Activated effector memory CD4-positive, alpha-beta T cell treated with Interleukin-2 at 50 U/mL for 16 hours (primary cell): ENCODE measurements around the gene ANKRD13D.

Experiments used
- DNase-seq: peaks from one replicate; pipeline ENCODE4 v3.0.0-alpha.2; 2020

Gene ANKRD13D

GRCh38 chr11:67274768-67275605 is 14.1 kb upstream of the ANKRD13D start:
- no peak for DNase-seq

- DNase-seq, result no peak
Observed at GRCh38 chr11:67275606-67276409, 13.3 kb upstream of the ANKRD13D start.

DNA sequence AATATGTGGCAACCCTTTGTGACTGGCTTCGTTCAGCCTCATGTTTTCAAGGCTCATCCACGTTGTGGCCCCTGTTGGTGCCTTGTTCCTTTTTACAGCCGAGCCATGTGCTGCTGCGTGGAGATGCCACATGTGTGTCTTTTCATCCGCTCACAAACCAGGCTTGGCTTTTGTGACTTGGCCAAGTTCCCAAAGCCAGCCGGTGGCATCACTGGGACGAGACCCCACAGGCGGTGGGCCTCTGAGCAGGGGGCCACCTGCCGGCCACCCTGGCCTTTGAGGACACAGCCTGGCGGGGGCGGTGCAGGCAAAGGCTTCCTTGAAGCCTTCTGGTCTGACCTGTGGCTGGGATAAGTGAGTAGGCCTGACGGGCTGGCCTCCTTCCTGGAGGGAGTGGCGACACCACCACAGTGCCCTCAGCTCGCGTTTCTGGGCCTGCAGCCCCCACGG is 12.3 kb upstream of the ANKRD13D start:
- DNase-seq, result peak; percentile 31

- peak; percentile 90 for DNase-seq
Observed at GRCh38 chr11:67277231-67277961, 11.7 kb upstream of the ANKRD13D start.

GRCh38 chr11:67278135-67278938 is 10.8 kb upstream of the ANKRD13D start:
- DNase-seq, result no peak

GRCh38 chr11:67278939-67279588 is 10.0 kb upstream of the ANKRD13D start:
- no peak for DNase-seq

GRCh38 chr11:67279589-67280340 is 9.3 kb upstream of the ANKRD13D start:
- DNase-seq, result no peak

DNA sequence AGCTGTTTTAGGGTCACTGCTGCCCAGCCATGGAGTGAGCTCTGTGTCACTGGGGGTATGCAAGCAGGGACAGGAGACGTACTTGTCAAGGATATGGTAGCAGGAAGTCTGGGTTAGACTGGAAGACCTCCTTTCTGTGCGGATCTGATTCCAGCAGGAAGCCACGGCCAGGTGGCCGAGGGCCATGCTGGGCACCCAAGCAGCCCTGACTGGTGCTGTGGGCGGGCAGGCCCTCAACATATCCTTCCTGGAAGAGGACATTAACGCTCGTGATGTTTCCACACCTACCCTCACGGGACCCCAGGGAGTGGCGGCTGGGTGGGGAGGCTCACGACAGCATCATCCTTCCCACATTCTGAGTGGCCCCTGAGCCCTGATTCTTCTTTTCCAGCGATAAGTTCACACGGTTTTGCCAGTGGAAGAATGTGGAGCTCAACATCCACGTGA is 8.7 kb upstream of the ANKRD13D start:
- DNase-seq, result no peak

- no peak for DNase-seq
Observed at GRCh38 chr11:67280788-67281551, 8.1 kb upstream of the ANKRD13D start.

GRCh38 chr11:67281552-67282150 is 7.5 kb upstream of the ANKRD13D start:
- no peak for DNase-seq

- DNase-seq, result no peak
Observed at GRCh38 chr11:67282155-67282875, 6.8 kb upstream of the ANKRD13D start.

DNA sequence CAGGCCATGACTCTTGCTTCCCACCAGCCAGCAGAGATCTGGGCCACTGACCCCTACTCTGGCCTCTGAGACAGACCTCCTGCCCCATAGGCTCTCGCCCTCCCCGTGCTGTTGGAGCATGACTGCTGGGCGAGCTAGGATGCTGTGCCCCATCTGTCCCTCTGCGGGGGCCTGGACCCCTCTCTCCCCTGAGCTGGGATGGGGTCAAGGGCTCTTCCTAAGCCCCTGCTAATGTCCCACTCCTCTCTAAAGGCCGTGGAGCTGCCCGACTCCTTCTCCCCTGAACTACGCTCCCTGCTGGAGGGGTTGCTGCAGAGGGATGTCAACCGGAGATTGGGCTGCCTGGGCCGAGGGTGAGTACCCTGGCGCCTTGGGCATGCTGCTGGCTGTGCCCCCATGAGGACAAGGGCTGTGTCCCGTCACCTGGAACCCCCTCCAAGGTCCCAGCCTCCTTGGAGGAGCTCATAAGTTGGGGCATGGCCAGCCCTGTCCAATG is 6.2 kb upstream of the ANKRD13D start:
- no peak for DNase-seq

DNA sequence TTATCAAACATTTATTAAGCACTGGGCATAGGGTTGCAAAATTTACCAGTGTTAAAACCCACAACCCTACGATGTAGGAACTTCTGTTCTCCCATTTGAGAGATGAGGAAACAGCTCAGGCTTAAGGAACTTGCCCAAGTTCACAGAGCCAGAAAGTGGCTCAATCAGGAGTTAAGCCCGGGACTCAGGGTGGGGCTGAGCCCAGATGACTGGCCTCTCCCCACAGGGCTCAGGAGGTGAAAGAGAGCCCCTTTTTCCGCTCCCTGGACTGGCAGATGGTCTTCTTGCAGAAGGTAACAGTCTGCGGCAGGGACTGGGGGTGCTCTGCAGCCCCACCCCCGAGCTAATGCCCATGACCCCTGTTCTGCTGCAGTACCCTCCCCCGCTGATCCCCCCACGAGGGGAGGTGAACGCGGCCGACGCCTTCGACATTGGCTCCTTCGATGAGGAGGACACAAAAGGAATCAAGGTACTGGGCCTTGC is 5.6 kb upstream of the ANKRD13D start:
- DNase-seq, result no peak

DNA sequence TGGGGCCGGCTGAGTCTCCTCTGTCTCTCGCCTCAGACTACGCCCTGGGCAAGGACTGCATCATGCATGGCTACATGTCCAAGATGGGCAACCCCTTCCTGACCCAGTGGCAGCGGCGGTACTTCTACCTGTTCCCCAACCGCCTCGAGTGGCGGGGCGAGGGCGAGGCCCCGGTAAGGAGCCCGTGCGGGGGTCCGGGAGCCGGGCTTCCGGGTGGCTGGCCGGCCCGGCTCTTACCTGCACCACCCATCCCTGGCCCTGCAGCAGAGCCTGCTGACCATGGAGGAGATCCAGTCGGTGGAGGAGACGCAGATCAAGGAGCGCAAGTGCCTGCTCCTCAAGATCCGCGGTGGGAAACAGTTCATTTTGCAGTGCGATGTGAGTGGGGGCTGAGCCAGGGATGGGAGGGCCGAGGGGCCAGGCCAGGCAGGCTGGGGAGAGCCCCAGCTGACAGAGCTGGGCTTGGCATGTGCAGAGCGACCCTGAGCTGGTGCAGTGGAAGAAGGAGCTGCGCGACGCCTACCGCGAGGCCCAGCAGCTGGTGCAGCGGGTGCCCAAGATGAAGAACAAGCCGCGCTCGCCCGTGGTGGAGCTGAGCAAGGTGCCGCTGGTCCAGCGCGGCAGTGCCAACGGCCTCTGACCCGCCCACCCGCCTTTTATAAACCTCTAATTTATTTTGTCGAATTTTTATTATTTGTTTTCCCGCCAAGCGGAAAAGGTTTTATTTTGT is 4.1 kb upstream of the ANKRD13D start:
- DNase-seq, result no peak

DNA sequence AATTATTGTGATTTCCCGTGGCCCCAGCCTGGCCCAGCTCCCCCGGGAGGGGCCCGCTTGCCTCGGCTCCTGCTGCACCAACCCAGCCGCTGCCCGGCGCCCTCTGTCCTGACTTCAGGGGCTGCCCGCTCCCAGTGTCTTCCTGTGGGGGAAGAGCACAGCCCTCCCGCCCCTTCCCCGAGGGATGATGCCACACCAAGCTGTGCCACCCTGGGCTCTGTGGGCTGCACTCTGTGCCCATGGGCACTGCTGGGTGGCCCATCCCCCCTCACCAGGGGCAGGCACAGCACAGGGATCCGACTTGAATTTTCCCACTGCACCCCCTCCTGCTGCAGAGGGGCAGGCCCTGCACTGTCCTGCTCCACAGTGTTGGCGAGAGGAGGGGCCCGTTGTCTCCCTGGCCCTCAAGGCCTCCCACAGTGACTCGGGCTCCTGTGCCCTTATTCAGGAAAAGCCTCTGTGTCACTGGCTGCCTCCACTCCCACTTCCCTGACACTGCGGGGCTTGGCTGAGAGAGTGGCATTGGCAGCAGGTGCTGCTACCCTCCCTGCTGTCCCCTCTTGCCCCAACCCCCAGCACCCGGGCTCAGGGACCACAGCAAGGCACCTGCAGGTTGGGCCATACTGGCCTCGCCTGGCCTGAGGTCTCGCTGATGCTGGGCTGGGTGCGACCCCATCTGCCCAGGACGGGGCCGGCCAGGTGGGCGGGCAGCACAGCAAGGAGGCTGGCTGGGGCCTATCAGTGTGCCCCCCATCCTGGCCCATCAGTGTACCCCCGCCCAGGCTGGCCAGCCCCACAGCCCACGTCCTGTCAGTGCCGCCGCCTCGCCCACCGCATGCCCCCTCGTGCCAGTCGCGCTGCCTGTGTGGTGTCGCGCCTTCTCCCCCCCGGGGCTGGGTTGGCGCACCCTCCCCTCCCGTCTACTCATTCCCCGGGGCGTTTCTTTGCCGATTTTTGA is 3.3 kb upstream of the ANKRD13D start:
- no peak for DNase-seq

- no peak for DNase-seq
Observed at GRCh38 chr11:67286621-67287333, 2.3 kb upstream of the ANKRD13D start.
